Hematopoietic multipotent progenitor cell (in vitro differentiated cells): ENCODE results near the gene ECE1. TPM values are rescaled to one million over a fixed set of nuclear protein-coding genes. Genes with fewer than 3 reads are reported as not detected.

Experiments
- DNase-seq, 3 donors: peaks; one replicate each; pipeline ENCODE4 v3.0.0-alpha.2; 2011 to 2015; ENCODE audit warnings: low read depth in 2 of 3, low spot score in 2 of 3
- total RNA-seq: library from RNA; depleted of rRNA; stranded (reverse); fragments of >200 nt; gene quantifications from one replicate; pipeline ENCODE4 v1.2.3, GENCODE V29; 2012

The ECE1 gene
- total RNA-seq, 1 donor, result 15.6 TPM

DNA sequence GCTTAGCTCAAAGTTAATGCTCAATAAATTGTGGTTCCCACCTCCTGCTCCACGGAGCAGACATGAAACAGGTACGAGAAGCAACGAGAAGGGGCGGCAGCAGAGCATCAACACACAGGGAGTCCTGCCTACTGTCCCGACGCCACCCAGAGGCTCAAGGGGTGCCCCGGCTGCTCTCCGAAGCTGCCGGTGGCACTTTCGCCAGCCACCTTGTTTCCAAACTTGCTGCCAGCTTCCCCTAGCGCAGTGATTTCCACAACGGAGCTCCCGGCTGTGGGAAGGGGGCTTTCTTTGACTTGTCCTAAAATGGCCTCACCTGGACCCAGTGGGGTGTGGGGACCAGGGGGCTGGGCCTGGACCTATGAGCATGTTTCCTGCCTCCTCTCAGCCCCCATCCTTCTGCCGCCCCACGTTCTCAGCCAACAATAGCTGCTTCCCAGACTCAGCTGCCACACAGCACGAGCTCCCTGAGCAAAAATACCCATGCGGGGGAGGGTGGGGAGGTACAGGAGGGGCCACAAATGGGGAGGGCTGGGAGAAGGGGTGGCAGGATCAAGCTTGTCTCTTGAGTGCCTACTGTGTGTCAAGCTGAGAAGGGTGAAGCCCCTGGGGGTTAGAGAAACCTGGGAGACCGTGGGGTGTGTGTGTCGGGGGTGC lies 35.6 kb upstream of the ECE1 start:
- no peak for DNase-seq

DNA sequence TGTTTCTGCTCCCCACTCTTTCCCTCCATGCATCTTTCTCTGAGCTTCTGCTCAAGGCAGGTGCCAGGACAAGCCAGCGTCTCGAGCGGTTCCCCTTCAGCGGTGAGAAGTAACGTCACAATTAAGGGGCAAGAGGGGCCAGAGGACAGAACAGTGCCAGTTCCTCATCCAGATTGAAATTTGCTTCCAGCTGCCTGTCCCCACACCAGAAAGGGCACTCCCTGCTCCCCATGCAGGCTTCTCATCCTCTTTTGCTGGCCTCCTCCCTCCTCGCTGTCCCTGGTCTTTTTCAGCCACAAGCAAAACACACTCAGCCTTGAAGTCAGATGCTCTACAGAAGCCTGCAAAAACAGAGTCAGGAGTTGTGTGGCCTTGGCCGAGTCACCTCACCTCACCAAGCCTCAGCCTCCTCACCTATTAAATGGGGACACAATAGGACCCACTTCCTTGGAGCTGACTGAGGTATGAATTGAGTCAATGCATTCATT lies 35.0 kb upstream of the ECE1 start:
- peak in 2 of 3 donors; percentile 67 to 73 for DNase-seq

DNA sequence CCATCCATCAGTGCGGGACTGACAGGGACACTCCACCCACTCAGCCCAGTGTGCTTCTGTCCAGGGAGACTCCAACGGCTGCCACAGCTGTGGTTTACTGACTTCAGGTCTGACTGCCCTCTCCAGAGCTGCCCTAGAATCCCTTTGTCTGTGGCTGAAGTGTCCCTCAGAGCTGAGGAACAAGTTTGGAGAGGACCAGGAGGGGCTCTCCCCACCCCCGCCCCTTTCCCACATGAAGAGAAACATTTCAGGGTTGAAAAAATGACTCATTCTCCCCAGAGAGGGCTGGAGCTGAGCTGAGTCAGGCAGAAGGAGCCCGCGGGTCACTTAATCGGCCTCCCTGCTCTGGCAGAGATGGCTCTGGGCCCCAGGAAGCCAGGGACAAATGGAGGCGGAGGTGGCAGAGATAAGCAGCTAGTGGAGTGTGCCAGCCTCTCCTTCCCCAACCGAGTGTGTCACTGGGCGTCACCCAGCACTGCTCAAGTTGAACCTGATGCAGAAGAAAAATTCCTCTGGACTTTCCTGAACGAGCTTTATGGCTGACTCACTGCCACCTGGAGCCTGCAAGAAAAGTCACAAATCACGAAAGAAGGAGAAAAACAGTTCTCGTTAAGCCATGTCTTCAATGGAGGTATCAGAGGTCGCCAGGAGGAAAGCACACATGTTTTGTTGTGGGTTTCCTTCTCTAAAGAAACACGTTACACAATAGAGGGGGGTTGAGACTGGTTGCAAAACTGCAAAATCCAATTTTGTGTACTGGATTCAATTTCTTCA lies 34.3 kb upstream of the ECE1 start:
- peak in 2 of 3 donors; percentile 84 to 89 for DNase-seq

DNA sequence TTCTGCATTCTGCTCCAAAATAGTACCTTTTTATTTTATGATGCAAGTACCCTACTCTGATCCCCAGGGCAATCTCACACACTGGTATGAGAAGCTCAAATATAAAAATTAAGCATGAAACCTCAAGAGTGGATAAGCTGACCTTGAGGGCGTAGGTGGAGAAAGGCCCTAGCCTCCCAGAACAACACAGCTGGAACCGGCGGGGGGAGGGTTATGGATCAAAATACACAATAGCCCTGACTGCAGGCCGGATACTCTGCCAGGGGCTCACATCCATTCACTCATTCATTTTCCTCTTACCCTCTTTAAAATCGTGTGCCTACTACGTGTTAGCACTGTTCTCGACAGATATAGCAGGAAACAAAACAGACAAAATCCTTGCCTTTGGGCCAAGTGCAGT lies 32.8 kb upstream of the ECE1 start:
- DNase-seq, result no peak

DNA sequence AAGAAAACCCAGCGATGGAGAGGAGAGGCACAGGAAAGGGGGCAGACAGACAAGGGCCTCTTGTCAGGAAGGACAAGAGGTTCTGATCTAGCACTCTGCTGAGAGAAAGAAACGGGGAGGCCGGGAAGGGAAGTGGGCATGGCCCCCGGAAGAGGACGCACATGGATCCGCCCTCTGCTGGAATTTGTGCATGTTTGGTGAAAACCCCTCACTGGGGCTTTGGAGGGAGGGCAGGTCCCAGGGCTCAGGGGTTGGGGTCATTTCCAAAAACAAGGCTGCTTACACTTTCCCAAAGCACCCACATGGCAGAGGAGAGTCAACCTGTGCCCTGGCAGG lies 32.4 kb upstream of the ECE1 start:
- DNase-seq, result no peak

DNA sequence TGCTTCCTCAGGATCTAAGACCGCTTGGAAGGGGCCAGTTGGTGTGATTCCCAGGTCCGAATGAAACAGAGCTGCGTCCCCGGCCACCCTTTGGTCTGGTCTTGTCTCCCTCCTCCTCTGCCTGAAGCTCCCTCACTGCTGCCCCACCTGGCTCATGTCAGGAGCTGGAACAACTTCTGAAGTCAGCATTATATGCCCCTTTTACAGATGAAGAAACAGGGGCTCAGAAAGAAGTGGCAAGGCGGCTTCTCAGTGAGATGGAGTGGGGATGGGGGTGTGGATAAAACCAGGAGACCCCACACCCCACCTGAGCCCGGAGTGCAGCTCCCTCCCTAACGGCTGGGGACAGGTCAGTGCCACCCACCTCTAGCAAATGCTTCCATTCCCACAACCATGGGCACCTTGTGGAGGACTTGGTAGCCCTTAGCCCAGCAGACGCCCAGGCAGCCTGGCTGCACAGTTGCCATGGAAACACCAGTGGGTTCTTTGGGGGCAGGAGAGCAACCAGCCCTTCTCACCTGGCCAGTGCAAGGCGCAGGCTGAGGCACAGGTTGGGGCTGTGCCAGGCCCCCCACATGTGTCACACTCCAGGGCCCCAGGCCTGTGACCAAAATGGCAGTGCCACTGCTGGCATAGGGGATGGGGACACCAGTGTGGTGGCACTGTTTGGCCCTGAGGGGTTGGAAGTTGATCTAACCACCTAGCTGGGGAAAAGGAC lies 31.9 kb upstream of the ECE1 start:
- DNase-seq, result no peak

DNA sequence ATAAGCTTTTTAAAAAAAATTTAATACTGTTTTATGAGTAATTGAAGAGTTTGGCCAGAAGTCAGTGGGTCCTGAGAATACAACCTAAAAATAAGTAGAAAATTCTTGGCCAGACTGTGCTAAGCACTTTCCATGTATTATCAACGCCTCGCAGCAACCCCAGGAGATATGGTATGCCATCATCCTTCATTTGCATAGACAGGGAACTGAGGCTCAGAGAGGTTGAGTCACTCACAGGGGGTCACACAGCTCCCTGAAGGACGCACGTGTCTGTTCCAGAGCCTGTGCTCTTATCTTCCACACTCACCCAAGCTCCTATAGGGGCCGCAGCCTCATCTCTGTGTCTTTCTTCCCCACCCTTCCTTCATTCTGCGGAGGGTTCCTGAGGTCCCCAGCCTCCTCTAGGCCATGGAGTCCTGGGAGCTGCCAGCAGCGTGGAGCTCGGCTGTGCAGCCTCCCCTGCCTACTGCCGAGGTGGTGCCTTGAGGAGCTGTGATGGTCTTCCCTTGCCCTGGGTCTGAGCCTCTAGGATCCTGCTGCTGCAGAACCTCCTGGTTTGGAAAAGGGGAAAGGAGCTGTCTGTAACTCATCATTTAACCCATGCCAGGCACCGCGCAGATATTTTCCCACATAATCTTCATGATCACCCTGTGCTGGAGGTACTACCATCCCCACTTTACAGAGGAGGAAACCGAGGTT lies 30.3 kb upstream of the ECE1 start:
- DNase-seq, result no peak

DNA sequence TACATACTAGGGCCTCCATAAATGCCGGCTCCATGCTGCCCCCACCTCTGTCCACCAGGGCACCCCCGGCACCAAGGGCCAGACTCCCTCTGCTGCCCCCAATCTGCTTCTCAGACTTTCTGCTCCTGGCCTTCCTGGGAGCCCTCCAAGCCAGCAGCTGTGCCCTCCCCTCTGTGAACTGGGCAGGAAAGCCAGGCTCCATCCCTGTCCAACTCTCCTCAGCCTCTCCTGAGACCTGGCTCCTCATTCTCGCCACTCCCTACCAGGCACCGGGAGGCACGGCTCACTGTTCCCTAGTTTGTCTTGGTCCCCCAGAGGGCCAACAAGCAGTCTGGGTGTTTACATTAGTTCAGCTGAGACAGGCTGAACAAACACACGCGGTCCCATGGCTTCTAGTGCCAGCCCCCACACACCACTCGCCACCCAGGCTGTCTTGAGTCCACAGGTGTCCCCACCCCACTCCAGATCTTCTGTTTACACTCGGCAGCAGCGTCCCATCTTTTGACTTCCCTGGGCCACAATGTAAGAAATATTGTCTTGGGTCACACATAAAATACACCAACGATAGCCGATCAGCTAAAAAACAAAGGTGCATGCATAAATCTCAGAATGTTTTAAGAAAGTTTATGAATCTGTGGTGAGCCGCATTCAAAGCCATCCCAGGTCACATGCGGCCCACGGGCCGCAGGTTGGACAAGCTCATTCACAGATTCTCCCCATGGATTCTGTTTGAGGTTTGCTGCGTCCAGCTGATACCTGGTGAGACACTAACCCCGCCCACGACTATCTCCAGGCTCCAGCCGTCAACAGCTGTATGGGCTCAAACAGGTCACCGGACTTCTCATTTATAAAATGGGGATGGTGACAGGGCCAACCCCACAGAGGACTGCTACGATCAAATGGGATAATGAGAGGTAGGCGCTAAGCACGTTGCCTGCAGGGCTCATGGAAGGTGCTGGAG lies 29.5 kb upstream of the ECE1 start:
- no peak for DNase-seq

DNA sequence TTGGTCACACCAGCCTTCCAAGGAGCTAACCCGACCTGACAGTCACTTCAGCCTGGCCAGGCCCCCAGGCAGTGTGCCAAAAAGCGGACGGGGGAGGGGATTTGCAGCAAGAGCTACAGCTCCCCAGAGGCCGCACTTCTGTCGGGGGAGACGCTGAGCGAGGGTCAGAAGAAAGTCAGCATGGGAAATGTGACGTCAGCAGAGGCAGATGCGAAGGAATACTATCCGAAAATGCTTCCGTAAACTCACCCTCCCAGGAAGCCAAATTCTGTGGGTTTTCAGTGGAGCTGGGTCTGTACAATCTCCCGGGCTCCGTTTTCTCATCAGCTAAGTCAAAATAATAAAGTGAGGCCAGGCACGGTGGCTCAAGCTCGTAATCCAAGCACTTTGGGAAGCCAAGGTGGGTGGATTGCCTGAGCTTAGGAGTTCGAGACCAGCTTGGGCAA lies 28.5 kb upstream of the ECE1 start:
- no peak for DNase-seq

DNA sequence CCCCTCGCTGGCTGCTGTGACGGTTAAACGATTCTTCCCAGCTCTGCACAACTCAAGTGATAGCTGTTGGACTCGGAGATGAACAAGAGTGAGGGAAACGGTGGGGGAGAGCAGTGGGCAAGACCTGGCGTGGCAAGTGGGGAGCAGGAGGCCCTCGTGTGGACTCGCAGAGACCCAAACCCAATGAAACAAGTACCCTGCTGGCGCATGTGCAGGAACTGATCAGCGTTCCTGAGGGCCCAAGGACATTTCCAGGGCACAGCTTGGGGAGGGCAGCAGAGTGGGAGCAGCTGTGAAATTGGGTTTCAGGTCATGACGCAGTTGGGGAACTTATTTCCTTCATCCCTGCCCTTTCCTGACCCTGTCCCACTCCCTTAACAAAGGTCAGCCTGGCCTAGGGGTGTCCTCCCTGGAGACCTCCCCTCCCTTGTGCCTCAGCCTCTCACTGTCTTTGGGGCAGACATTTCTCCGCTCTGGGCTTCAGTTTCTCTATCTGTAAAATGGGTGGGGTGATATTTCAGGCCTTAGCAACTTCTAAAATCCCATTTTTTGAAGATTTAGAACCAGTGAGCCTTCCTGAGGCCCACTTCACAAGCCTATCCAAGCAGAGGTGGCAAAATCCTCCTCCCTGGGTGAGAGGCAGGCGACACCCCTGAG lies 27.9 kb upstream of the ECE1 start:
- DNase-seq, result no peak

DNA sequence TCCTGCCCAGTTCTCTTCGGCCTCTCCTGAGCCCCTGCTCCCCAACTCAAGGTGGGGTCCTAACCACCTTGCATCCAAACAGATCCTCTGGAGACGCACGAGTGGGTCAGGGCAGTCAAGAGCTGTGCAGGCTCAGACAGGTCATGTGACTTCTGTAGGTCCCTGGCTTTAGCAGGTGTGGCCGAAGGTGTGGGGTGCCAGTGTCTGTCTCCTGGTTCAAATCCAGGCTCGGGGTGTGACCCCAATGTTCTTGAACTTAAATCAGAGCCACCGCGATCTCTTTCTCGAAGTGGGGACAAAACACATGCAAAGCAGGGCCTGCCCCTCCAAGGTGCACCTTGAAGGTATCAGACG lies 27.4 kb upstream of the ECE1 start:
- no peak for DNase-seq

DNA sequence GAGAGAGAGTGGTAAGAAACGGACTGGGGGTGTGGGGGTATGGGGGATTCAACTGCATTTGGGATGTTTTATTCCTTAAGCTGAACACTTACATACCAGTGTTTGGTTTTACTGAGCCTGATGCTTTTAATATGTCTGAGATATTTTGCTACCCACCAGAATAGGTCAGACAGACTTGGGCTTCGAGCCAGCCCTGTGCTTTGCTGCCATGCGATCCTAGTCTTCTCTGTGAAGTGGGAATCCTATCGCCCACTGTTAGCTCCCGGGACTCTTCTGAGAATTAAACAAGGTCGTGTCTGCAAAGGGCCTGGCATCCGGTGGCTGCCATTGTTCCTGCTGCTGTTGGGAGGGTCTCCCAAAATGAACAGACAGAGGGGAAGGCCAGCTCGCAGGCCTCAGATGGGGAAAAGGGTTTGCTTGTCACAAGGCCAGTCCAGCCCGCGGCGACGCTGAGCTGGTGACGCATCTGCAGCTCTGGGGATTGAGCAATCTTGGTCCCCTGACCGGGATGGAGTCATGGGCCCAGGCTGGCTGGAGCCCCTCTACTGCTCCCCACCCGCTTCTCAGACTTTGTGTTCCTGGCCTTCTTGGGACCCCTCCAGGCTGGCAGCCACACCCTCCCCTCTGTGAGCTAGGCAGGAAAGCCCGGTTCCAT lies 26.9 kb upstream of the ECE1 start:
- no peak for DNase-seq

DNA sequence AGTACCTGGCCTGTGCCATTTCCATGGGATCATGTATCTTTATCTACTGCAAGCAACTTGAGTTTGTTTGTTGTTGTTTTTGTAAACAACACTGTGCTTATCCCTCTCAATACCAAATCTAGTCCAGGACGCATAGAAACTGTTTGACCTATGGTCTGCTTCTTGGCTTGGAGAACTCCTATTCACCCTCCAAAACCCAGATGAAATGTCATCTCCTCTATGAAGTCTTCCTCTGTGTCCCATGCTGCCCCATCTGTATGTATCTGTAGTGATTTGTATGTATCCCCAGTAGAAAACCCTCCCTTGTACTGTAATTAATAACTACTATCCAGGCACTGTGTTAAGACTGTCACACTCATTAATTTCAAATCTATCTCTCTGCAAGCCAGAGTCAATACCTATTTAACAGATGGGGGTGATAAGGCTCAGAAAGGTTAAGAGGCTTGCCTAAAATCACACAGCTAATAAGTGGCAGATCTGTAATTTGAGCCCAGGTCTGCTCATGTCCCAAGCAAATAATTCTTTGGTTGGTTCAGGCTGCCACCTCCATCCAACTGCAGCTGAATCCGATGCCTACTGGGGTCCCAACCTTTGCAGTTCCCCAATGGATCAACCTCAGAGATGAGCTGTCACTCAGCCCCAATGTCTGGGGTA lies 24.6 kb upstream of the ECE1 start:
- DNase-seq, result no peak

DNA sequence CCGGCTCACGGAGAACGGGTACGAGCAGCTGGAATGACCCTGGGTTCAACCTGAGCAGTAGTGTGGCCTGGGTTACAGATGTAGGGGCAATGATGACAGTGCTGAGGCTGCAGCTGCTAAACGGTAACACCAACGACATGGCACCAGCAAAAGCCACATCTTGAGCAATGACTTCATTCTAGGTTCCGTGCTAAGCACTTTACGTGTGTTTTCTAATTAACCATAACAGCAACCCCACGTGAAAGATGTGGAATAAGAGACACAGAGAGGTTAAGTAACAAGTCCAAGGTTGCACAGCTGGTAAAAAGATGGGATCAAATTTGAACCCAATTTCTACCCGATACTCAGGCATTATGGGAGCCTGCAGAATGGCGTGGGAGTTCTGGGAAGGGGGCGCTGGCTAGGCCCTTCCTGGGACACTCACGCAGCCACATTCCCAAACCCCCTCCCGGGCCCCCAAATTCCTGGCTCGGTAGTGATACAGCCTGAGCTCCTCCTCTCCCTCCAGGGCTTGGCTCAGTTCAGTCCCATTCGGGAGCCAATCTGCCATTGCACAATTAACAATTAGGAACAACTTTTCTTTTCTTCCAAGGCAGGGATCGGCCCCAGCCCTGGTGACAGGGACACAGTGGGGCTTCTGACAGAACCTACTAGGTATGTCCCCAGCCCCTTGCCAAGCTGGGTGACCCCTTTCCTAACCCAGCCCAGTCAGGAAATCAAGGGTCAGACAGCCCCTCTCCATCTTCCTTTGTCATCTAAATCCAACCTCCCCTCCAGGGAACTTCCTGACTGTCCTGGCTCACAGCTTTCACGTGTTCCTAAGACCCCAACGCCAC lies 23.8 kb upstream of the ECE1 start:
- no peak for DNase-seq

DNA sequence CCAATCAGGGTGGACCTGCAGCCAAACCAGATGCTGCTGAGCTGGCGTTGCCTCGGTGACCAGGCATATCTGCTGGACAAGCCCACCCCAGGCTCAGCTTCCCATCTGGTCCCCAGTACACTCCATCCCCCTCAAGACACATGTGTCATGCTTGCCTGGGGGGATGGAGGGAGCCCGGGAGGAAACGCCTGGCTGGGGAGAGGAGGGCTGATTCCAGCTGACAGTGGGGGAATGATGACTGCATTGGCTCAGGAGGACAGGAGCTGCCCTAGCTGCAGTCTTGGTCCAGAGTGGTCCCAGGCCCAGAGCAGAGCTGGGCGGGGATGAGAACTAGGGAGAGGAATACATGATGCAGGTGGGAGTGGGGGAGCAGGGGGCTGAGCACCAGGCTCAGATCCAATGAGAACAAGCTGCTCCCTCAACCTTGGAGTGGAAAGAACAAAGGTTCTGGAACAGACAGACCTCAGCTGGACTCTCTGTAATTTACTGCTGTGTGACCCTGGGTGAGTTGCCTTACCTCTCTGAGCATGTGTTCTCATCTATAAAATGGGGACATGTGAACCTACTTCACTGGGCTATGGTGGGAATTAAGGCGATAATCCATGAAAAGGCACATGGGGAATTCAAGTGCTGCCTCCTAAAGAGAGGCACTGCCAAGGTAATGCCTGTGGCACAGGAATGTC lies 23.1 kb upstream of the ECE1 start:
- DNase-seq, result no peak

DNA sequence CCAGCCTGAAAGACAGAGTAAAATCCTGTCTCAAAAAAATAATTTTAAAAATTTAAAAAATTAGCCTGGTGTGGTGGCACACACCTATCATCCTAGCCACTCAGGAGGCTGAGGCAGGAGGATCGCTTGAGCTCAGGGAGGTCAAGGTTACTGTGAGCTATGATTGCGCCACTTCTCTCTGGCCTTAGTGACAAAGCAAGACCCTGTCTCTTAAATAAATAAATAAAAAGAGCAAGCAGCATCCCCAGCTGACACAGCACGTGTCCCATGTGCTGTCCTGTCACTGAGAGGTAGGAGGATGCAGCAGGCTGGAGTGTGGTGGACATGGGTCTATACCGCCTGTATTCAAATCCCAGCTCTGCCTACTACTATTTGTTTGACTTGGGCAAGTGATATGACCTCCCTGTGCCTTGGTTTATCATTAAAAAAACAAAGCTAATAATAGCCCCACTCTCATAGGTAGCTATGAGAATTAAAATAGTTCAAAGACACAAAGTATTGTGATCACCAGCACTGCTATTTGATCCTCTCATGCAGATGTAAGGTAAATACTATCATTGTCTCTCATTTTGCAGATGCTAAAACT lies 22.2 kb upstream of the ECE1 start:
- no peak for DNase-seq

DNA sequence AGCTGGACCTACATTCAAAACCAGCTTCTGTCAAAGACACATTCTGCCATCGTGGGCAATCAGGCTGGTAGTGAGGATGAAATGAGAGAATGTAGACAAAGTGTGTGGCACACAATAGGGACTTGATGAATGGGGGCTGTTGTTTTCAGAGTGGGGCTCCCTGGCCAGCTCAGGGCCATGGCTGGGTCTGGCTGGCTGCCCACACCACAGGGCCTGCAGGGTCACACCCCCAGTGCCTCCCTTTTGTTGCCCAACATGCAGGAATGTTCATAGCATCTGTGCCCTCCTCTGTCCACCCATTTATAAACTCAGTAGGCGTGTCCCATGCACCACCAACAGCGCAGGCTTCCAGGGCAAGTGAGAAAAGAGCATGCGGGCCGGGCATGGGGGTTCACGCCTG lies 20.8 kb upstream of the ECE1 start:
- no peak for DNase-seq
